ENCODE measurements around the gene VAV3. TPM values are rescaled to one million over a fixed set of nuclear protein-coding genes. Genes with fewer than 3 reads are reported as not detected.
A peak's percentile ranks its signal among the peaks of the same experiment; 100 is the strongest.

Gene VAV3
- polyA plus RNA-seq, 3 donors from 2014 or later, result 17.6 to 19.4 (median 18.8) TPM

GRCh38 chr1:107531065-107531908, 433.7 kb downstream of the VAV3 start:
- no peaks in the 10 kb centered on the region for H3K4me1 Mint-ChIP-seq
- peaks cover 0 to 13% (median 3%) of the 10 kb centered on the region in 3 donors for H3K27me3 Mint-ChIP-seq (ENCODE audit: low read depth in 3 of 3)
- DNase-seq, result no peak
- H3K9me3 Mint-ChIP-seq, result no peaks in the 10 kb centered on the region
- no peak overlapping the region for H3K27ac Mint-ChIP-seq
- no peaks in the 10 kb centered on the region for H3K36me3 Mint-ChIP-seq
- no peak overlapping the region for H3K4me3 Mint-ChIP-seq

- DNase-seq, result no peak
- peaks cover 0 to 13% (median 3%) of the 10 kb centered on the region in 3 donors for H3K27me3 Mint-ChIP-seq (ENCODE audit: low read depth in 3 of 3)
- no peak overlapping the region for H3K27ac Mint-ChIP-seq
- H3K4me1 Mint-ChIP-seq, result peaks cover 0 to under 1% of the 10 kb centered on the region in 2 donors
- H3K4me3 Mint-ChIP-seq, result no peak overlapping the region
- H3K9me3 Mint-ChIP-seq, result no peaks in the 10 kb centered on the region
- no peaks in the 10 kb centered on the region for H3K36me3 Mint-ChIP-seq
Observed at GRCh38 chr1:107530543-107530942, 434.4 kb downstream of the VAV3 start.

DNA sequence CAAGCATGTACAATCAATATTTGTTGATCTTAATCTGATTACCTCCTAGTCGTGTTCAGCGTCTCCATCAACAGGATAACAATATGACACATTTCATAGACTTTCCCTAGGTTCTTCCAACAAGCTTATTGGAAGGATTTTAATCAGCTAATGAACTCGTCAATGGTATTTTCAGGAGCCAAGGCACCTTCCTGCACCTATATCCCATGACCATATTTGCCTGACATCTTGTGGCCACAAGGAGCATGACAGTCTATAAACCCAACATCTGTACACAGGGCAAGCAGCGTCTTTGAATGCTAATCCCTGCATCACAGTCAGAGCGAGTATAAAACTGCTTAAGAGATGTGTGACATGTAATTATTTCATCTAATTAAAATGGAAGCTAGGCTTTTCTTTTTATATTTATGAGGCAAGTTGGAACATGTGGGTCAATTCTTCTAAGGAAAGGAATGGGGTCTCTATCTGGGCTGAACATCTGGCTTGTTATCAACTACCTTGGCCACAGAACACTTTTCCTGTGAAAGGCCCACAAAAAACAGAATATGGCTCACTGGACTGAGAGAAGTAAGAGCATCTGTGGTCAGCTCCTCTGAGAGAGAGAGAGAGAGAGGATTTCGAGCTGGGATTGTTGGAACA, 435.4 kb downstream of the VAV3 start:
- Mint-ChIP-seq H3K4me1 (peaks cover 6 to 7% of the 10 kb centered on the region in 2 donors), H3K27ac (no peak overlapping the region)
- DNase-seq, result peak in 2 of 3 donors; percentile 1 to 4

DNA sequence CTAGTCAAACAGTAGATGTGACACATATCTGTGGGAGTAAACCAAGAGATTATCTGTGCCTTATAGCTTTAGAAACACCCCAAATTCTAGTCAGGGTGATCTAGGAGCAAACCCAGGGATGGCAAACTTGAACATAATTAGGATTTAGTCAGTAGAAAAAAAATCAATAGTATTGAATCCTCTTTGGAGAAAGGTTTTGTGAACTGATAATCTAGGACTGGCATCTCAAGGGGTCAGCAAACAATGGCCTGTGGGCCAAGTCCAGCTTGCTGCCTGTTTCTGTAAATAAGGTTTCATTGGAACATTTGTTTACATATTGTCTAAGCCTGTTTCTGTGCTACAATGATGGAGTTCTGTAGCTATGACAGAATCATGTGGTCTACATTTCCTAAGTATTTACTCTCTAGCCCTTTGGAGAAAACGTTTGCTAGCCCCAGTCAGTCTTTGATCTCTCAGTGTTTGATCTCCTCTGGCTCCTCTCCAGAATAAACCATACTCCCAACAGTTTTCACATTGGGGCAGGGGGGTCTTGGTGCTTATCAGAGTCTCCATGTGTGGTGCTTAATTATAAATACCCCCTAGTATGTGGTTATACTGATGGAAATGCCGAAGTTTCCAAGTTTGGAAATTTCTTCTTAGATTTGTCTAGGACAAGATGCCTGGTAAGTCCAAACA, 438.3 kb downstream of the VAV3 start:
- Mint-ChIP-seq H3K9me3 (no peaks in the 10 kb centered on the region), H3K4me3 (no peak overlapping the region), H3K36me3 (no peaks in the 10 kb centered on the region), H3K4me1 (peaks cover 6 to 7% of the 10 kb centered on the region in 2 donors), H3K27ac (no peak overlapping the region), H3K27me3 (ENCODE audit: low read depth in 3 of 3) (peaks cover 0 to 8% (median 1%) of the 10 kb centered on the region in 3 donors)
- DNase-seq, result no peak

More for the DNA sequence above, 435.4 kb downstream of the VAV3 start:
- Mint-ChIP-seq H3K9me3 (no peaks in the 10 kb centered on the region), H3K4me3 (no peak overlapping the region), H3K36me3 (no peaks in the 10 kb centered on the region), H3K27me3 (ENCODE audit: low read depth in 3 of 3) (peaks cover 0 to 11% (median 3%) of the 10 kb centered on the region in 3 donors)

- Mint-ChIP-seq H3K27ac (no peak overlapping the region), H3K9me3 (no peaks in the 10 kb centered on the region), H3K27me3 (ENCODE audit: low read depth in 3 of 3) (peaks cover 0 to 8% (median 0%) of the 10 kb centered on the region in 3 donors), H3K4me3 (no peak overlapping the region), H3K4me1 (peaks cover 6 to 7% of the 10 kb centered on the region in 2 donors), H3K36me3 (no peaks in the 10 kb centered on the region)
- no peak for DNase-seq
Observed at GRCh38 chr1:107525961-107526360, 439.0 kb downstream of the VAV3 start.

DNA sequence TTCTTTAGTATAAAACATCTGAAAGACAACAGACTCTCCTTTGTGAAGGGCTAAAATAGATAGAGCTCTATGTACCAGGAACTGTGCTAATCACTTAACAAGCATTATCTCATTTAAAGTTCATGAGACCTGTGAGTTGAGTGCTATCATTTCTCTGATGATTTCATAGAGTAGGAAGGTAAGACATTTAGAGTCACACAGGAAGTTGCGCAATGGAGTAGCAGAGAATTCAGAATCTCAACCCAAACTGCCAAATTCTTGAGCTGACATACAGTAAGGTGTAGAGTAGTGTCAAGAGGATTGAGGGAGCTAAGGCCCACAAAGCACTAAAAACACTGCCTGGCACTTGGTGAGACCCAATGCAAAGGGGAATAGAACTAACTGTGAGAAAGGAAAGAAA, 439.8 kb downstream of the VAV3 start:
- Mint-ChIP-seq H3K4me3 (no peak overlapping the region), H3K27ac (no peak overlapping the region), H3K4me1 (peaks cover 6 to 7% of the 10 kb centered on the region in 2 donors), H3K36me3 (no peaks in the 10 kb centered on the region), H3K9me3 (no peaks in the 10 kb centered on the region), H3K27me3 (ENCODE audit: low read depth in 3 of 3) (peaks cover 0 to 3% (median 2%) of the 10 kb centered on the region in 3 donors)
- DNase-seq, result no peak

GRCh38 chr1:107524301-107524700, 440.7 kb downstream of the VAV3 start:
- H3K27ac Mint-ChIP-seq, result no peak overlapping the region
- no peaks in the 10 kb centered on the region for H3K9me3 Mint-ChIP-seq
- no peak overlapping the region for H3K4me3 Mint-ChIP-seq
- no peak for DNase-seq
- H3K27me3 Mint-ChIP-seq (ENCODE audit: low read depth in 3 of 3), result peaks cover 0 to 5% (median 3%) of the 10 kb centered on the region in 3 donors
- H3K36me3 Mint-ChIP-seq, result no peaks in the 10 kb centered on the region
- H3K4me1 Mint-ChIP-seq, result peaks cover 6 to 7% of the 10 kb centered on the region in 2 donors

DNA sequence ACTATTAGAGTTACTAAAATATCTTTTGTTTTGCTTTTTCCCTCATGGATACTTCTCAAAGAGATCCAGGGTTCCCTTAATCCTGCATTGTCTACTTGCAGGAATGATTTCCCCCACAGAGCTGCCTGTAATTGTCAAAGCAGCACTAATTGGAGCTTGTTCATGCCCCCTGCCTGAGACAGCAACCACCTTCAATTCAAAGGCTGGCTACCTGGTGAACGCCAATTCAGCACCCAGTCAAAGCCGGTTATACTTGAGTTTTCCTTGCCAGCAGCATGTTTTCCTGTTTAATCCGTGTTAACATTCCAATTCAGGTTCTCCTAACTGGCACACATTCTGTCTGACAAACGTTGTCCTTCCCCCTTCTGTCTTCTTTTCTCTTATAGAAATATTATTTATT, 441.2 kb downstream of the VAV3 start:
- Mint-ChIP-seq H3K4me1 (peaks cover 6 to 7% of the 10 kb centered on the region in 2 donors), H3K4me3 (no peak overlapping the region), H3K9me3 (no peaks in the 10 kb centered on the region), H3K27me3 (ENCODE audit: low read depth in 3 of 3) (peaks cover 0 to 8% (median 3%) of the 10 kb centered on the region in 3 donors), H3K27ac (no peak overlapping the region), H3K36me3 (no peaks in the 10 kb centered on the region)
- no peak for DNase-seq

DNA sequence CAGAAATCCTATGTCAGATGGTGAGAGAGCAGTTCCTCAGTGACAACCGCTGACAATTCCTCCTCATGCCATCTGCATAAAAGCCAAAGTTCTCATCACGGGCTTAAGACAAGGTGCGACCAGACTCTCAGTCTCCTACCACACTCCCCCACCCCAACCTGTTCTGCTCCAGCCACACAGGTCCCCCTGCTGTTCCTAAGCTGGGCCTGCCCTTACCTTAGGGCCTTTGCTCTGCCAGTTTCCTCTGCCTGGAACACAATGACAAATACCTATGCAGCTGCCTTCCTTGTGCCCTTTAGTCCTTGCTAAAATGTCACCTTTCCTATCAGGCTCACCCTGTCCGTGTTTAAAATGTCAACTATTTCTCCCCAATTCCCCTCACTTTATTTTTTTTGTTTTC, 441.9 kb downstream of the VAV3 start:
- Mint-ChIP-seq H3K4me1 (peaks cover 6 to 7% of the 10 kb centered on the region in 2 donors), H3K36me3 (no peaks in the 10 kb centered on the region), H3K4me3 (no peak overlapping the region), H3K27me3 (ENCODE audit: low read depth in 3 of 3) (peaks cover 0 to 7% (median 3%) of the 10 kb centered on the region in 3 donors), H3K27ac (no peak overlapping the region), H3K9me3 (no peaks in the 10 kb centered on the region)
- DNase-seq, result no peak

Other genes with a start within 250 kb of the VAV3 start
- gene SLC25A24, start 235.2 kb upstream of the VAV3 start, polyA plus RNA-seq, result 10 to 100 TPM in 2 of 3 donors, 1 to 10 TPM in 1; 4.7 to 10.8 (median 10.6) TPM